Measurements from ENCODE around the gene NCKAP5L.

NCKAP5L gene

GRCh38 chr12:49744363-49744885, 83.8 kb downstream of the NCKAP5L start:
- DNase-seq (ENCODE audit: low spot score) = no peak
- no peak for TF ChIP-seq CTCF (IDR thresholded peaks at IDR 0.05)
- Histone ChIP-seq H3K4me3 (no peak overlapping the region), H3K27ac (no peak overlapping the region)

GRCh38 chr12:49741882-49742620, 86.2 kb downstream of the NCKAP5L start:
- TF ChIP-seq CTCF (IDR thresholded peaks at IDR 0.05) = no peak
- DNase-seq (ENCODE audit: low spot score) = peak; percentile 94
- H3K27ac ChIP-seq = peak overlapping the region; percentile 97
- H3K4me3 ChIP-seq = peak overlapping the region; percentile 94
